NCI-H2081 treated with DMSO at 0.1 percent for 48 hours (cell line): Measurements from ENCODE around the gene SOHLH1.

Experiments used
- DNase-seq: peaks from one replicate; lab custom pipeline; 2025; lab: John Stamatoyannopoulos, UW

The SOHLH1 gene, protein sequence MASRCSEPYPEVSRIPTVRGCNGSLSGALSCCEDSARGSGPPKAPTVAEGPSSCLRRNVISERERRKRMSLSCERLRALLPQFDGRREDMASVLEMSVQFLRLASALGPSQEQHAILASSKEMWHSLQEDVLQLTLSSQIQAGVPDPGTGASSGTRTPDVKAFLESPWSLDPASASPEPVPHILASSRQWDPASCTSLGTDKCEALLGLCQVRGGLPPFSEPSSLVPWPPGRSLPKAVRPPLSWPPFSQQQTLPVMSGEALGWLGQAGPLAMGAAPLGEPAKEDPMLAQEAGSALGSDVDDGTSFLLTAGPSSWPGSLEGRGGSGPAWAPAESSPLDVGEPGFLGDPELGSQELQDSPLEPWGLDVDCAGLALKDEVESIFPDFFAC

GRCh38 chr9:135699440-135699839, at the start of gene SOHLH1:
Gene SOHLH1 (minus strand): TSS chr9:135699481. CDS start chr9:135699467, 14 bp downstream.
- DNase-seq, result no peak

DNA sequence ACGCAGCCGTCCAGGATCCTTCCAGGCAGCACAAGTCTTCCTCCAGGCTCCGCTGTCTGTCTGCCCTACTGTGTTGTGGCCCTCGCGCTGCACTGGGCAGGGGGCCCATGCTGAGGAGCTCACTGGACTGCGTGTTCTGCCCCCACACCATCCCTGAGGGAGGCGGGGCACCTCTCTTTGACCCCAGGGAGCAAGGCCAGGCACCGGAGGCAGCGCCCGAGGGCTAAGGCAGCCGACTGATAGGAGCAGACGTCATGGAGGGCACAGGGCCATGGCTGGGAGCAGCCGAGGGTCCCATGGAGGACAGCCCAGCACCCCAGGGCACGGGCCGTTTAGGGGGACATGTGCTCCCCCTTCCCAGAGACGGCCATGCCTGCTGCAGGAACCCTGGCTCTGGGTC, 49.4 kb upstream of the SOHLH1 start:
- DNase-seq, result no peak

DNA sequence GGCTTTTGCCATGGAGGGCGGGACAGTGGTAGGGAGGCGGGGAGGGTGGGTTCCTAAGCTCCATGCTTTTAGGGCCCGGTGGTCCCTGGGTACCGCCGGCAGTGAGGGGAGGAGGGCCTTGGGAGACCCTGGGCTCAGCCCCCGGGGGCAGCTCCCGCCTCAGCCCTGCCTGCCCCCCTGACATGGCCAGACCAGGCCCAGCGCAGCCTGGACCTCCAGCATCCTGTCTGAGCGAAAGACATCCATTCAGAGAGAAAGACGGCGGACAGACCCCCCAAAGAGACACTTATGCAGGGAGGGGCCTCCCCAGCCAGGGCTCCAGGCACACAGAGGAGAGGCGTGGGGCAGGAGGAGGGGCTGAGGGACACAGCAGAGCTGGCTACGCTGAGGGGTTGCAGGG, 48.0 kb upstream of the SOHLH1 start:
- DNase-seq, result no peak

DNA sequence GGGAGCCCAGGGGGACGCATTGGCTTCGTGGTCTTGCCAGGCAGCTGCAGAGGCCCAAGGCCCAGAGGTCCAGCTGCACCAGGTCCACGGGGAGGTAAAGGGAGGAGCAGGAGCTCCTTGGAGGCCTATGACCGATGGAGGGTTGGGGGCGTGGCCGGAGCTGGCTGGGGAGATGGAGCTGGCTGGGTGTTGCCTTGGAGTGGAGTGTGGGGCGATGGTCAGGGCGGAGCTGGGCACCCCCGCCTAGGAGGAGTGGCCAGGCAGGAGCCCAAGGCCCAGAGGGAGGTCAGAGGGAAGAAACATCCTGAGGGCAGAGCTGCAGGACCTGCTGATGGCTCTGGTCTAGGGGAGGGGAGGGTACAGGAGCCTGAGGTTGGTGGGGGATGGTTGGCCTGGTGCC, 47.3 kb upstream of the SOHLH1 start:
- DNase-seq, result no peak

DNA sequence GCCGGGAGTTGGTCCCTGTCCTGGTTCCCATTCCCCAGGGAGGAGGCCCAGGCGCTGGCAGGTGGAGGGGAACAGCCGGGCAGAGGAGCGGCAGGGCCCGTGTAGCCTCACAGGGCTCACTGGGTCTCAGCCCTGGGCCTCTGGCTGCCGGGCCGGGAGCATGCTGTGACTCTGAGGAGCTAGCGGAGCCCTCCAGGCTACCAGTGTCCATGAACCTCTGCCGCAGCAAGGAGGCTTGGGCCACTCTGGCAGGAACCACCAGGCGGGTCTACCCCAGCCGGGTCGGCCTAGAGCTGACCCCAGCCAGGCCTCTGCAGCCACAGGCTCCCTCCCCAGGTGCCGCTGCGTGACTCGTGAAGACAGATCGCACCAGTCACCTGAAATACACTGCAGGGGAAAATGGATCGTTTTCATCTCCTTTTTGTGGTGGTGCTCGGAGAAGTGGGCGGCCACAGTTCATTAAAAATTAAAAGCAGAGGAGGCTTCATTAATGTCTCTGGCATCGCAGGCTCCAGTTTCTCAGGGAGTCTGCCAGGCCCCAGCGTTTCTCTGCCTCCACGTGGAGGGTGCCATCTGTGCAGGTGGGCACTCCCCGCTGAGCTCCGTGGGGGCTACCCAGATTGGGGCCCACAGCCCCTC, 46.5 kb upstream of the SOHLH1 start:
- no peak for DNase-seq

DNA sequence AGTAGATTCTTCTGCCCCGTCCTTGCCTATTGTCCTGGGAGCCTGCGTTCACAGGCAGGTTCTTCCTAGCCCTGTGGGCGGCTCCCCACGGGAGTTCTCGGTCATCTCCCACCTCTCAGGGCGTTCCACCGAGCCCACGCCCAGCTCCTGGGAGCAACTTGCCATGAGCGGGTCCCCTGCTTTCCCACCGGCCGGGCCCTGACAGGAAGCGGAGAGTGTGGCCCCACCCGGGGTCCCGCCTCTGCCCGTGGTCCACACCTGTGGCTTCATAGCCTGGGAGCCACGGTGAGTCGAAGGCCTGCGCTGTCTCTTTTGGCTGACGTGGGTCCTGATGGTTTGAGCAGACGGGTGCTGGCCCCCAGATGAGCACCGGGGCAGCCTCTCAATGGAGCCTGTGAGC, 45.9 kb upstream of the SOHLH1 start:
- no peak for DNase-seq

DNA sequence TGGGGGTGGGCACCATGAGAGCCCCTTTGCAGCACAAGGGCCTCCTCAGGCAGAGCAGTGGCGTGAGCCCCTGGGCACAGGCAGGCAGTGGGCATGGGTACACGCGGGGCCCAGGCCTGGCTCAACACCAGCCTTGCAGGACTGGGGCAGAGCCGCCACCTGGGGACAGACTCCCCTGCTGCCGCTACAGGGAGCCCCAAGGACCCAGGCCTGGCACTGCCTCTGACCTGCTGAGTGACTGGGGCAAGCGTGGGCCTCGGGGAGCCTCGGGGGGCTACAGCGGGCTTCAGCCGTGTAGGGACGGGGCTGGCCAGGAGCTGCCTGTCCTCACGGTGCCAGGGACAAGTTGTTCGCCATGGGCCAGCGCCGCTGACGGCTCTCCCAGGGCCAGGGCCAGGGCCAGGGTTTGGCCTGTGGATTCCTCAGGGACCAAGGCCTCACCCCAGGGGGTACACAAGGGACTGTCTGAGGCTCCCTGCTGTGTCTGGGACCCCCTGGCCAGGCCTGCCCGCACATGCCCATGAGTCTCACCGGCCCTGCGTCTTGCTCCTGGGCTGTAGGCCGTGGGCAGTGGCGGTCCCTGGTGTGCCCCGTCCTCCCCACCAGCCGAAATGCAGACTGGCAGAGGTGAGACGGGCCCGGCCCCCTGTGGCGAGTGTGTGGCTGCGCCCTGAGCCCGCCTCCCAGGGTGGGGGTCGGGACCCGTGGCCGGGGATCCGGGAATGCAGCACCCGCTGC, 45.2 kb upstream of the SOHLH1 start:
- no peak for DNase-seq

DNA sequence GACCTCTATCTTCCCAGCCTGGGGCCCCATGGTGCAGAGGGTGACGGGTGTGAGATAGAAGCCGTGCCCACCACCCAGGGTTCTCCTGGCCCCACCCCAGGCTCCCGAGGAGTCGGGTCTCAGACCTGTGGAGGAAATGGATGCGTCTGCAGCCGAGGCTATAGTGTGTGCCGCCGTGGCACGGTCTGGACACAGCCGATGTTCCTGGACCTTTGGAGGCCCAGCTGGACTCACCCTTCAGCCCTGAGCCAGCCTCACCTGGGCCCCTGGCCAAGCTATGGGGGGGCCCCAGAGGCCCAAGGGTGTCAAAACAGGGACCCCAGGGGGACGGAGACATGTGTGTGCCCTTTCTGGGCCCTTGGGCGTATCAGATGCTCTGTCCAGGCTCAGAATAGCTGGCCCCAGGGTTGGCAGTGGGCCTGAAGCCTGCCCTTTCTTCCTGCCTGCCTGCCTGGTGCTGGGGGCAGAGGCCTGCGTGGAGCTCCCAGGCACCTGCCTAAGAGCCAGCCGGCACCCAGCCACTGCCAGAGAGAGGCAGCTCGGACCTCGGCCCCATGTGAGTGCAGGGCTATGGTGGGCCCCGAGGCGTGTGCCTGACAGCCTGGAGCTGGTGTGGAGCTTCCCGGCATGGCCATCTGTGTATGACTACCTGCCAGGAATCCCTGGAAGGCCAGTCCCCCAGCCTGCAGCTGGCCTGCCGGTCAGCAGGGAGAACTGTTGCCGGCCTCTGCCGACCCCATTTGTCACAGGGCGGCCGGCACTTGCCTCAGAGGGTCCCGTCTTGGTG, 44.5 kb upstream of the SOHLH1 start:
- no peak for DNase-seq

GRCh38 chr9:135743021-135743420, 43.7 kb upstream of the SOHLH1 start:
- no peak for DNase-seq

DNA sequence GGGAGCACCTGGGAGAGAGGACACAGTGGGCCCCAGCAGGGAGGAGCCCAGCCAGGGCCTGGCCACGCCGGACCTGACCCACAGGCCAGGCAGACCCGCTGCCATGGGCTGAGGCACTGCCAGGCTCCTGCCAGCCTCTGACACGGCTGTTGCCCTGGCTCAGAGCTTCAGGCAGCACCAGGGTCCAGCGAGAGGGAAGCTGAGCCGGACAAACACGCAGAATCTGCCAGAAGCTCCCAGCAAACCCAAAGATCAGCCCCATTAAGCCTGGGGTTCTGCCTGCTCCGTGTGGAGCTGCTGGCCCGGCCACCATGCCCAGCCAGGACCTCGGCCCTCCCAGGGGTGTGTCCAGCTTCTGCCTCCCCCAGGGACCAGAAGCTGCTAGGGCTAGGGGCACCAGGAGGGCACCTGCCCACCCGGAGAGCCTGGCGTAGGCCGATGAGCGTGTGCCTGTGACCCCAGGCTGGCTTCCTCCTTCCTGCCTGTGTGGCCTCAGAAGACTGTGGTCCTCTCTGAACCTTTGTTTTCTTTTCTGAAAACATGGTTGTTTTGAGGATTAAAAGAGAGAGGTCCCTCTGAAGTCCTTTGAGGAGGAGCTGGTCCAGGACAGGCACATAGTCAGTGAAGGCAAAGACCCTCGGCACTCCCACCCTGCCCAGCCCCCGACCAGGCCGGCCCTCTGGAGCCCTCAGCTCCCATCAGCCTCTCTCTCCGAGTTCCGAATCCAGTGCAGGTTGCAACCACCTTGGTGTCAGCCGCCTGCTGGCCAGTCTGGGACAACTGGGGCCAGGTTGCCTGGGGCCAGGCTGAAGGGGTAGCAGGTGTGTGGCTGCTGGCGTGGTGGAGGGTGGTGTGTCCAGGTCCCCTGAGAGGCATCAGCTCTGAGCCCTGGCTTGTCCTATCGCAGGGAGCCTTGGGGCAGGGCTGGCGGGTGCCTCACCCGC, 42.3 kb upstream of the SOHLH1 start:
- DNase-seq, result no peak

GRCh38 chr9:135739271-135740220, 40.3 kb upstream of the SOHLH1 start:
- DNase-seq, result no peak

GRCh38 chr9:135737840-135738521, 38.7 kb upstream of the SOHLH1 start:
- no peak for DNase-seq

GRCh38 chr9:135736979-135737839, 37.9 kb upstream of the SOHLH1 start:
- no peak for DNase-seq

DNA sequence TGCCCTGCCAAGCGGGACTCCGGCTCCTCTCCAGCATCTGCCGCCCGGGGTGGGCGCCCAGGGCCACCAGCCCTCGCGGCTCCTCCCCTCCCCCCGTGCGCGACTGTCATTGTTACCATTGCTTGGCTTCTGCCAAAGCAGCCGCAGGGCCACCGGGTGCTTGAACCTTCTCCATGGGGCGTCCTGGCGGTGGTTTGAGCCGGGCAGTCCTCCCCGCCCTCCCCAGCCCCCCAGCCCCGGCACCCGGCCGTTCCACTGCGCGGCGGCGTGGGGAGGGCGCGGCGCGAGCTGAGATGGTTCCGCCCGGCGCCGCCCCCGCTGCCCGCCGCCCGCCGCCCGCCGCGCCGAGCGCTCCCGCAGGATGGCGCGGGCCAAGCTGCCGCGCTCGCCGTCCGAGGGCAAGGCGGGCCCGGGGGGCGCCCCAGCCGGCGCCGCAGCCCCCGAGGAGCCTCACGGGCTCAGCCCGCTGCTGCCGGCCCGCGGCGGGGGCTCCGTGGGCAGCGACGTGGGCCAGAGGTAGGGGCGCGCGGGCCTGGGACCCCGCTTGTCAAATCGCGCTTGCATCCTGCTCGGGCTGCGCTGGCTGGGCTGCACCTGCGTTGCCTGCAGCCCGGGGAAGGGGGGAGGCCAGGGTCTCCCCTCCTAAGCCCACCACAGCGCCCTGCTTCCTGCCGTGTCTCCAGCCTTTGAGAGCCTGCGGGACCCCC, 37.1 kb upstream of the SOHLH1 start:
- no peak for DNase-seq

GRCh38 chr9:135734616-135735144, 35.4 kb upstream of the SOHLH1 start:
- no peak for DNase-seq

DNA sequence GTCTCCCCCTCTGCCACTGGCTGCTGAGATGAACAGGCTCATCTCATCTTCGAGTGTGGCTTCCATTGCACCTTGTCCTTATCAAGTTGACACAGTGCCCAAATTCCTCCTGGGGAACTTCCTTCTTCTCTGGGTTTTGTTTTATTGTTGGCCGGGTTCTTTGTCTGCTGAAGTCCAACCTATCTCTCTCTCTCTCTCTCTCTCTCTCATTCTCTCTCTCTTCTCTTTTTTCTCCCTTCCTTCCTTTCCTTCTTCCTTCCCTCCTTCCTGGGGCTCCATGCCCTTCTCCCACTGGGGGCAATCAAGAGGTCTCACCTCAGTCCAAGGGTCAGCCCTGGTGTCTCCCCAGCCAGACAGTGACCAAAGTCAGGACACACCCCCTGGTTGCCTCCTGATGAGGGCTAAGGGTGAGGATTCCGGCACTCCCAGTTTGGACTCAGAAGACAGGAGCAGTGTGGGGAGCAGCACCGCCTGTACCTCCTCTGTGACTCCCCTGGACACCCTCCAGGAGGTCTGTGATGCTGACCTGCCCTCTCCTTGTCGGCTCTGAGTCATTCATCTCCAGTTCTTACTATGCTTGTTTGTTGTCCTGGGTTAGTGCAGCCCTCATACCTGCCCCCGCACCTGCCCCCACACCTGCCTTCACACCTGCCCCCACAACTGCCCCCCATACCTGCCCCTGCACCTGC, 33.4 kb upstream of the SOHLH1 start:
- no peak for DNase-seq

DNA sequence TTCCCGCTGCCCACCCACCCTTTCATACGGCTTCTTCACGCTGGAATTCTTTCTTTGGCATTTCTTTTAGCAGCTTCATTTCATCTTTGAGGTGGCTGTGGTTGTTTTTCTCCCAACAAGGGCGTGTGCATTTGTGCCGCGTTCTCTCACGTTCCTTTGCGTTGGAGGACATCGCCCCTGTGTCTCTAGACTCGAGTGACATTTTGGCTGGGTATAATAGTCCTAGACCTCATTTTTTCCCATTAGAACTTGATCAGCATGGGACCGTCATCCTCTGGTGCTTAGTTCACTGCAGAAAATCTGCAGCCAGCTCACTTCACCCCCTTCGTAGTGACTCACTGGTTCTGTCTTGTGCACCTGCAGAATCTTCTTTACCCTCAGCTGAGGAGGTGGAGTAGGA, 32.2 kb upstream of the SOHLH1 start:
- DNase-seq, result no peak
